AG10803 (cell line): Measurements from ENCODE around the gene HAGHL.

Experiments used
- DNase-seq: peaks from one replicate; pipeline ENCODE4 v3.0.0; 2010; ENCODE audit warnings: low read depth
- H3K4me3 ChIP-seq: 2 replicates; pipeline ENCODE4 v1.5.1; 2011; ENCODE audit warnings: mild to moderate bottlenecking, low read length, control low read depth
- CTCF ChIP-seq: conservative IDR thresholded peaks from 2 replicates; pipeline ENCODE4 v1.5.1; 2011; ENCODE audit warnings: mild to moderate bottlenecking, low read length, control low read depth, inconsistent platforms

Gene HAGHL

GRCh38 chr16:764848-765487 lies 38.1 kb downstream of the HAGHL start:
- no peak overlapping the region for H3K4me3 ChIP-seq
- no peak for TF ChIP-seq CTCF
- DNase-seq = no peak

GRCh38 chr16:765488-765865 lies 38.6 kb downstream of the HAGHL start:
- no peak for DNase-seq
- no peak for TF ChIP-seq CTCF
- no peak overlapping the region for H3K4me3 ChIP-seq

GRCh38 chr16:766008-766819 lies 39.3 kb downstream of the HAGHL start:
- no peak for TF ChIP-seq CTCF
- no peak overlapping the region for H3K4me3 ChIP-seq
- DNase-seq = no peak

GRCh38 chr16:766820-767640 lies 40.1 kb downstream of the HAGHL start:
- no peak for TF ChIP-seq CTCF
- no peak for DNase-seq
- H3K4me3 ChIP-seq = no peak overlapping the region

GRCh38 chr16:767743-768235 lies 40.9 kb downstream of the HAGHL start:
- no peak for TF ChIP-seq CTCF
- H3K4me3 ChIP-seq = no peak overlapping the region
- DNase-seq = no peak

- H3K4me3 ChIP-seq = no peak overlapping the region
- no peak for TF ChIP-seq CTCF
- DNase-seq = no peak
These were observed 41.5 kb downstream of the HAGHL start for GRCh38 chr16:768428-768827.
